Fibroblast of lung (primary cell): ENCODE results near the gene TMEM94. TPM values are rescaled to one million over a fixed set of nuclear protein-coding genes. Genes with fewer than 3 reads are reported as not detected.

Experiments
- DNase-seq, 2 donors: peaks; one replicate each; pipeline versions ENCODE4 v3.0.0 to v3.0.0-alpha.2; 2010; ENCODE audit warnings: low read depth in 2 of 2
- H2AFZ ChIP-seq: 2 replicates; pipeline ENCODE4 v1.5.1; 2012; ENCODE audit warnings: low read length, control low read depth, inconsistent platforms
- H3K27ac ChIP-seq: 2 replicates; pipeline ENCODE4 v1.5.1; 2011; ENCODE audit warnings: low read length, control low read depth; ENCODE audit not compliant: insufficient read depth
- H3K27me3 ChIP-seq: 2 replicates; pipeline ENCODE4 v1.5.1; 2011; ENCODE audit warnings: mild to moderate bottlenecking, low read length; ENCODE audit not compliant: control insufficient read depth, insufficient read depth
- H3K36me3 ChIP-seq: 2 replicates; pipeline ENCODE4 v1.5.1; 2011; ENCODE audit warnings: low read length; ENCODE audit not compliant: control insufficient read depth, insufficient read depth
- H3K4me1 ChIP-seq: 2 replicates; pipeline ENCODE4 v1.5.1; 2011; ENCODE audit warnings: low read length; ENCODE audit not compliant: control insufficient read depth, insufficient read depth; ENCODE audit errors: extremely low read depth
- H3K4me2 ChIP-seq: 2 replicates; pipeline ENCODE4 v1.5.1; 2011; ENCODE audit warnings: low read length, control low read depth; ENCODE audit not compliant: insufficient read depth; ENCODE audit errors: extremely low read depth
- H3K4me3 ChIP-seq, 4 experiments: fragments of 200-600 bp in 1 of 4; sonication (generic) in 1 of 4; replicated peaks in 1 of 4; 2 replicates each; pipeline ENCODE4 v1.5.1; 2011 to 2016; ENCODE audit warnings: low read length in 4 of 4, low read depth in 3 of 4, mild to moderate bottlenecking in 3 of 4, control low read depth in 2 of 4, inconsistent platforms in 1 of 4, mixed read lengths in 1 of 4; ENCODE audit not compliant: insufficient read depth in 1 of 4; ENCODE audit errors: control extremely low read depth in 1 of 4
- H3K79me2 ChIP-seq: 2 replicates; pipeline ENCODE4 v1.5.1; 2012; ENCODE audit warnings: mild to moderate bottlenecking, low read length, inconsistent platforms; ENCODE audit not compliant: control insufficient read depth, insufficient read depth
- H3K9ac ChIP-seq: 2 replicates; pipeline ENCODE4 v1.5.1; 2011; ENCODE audit warnings: mild to moderate bottlenecking, low read length, control low read depth; ENCODE audit not compliant: insufficient read depth
- H3K9me3 ChIP-seq: 2 replicates; pipeline ENCODE4 v1.5.1; 2012; ENCODE audit warnings: low read depth, low read length; ENCODE audit not compliant: control insufficient read depth, insufficient read depth
- H4K20me1 ChIP-seq: 2 replicates; pipeline ENCODE4 v1.5.1; 2011; ENCODE audit warnings: low read length; ENCODE audit not compliant: control insufficient read depth, insufficient read depth; ENCODE audit errors: extremely low read depth
- EZH2 ChIP-seq: IDR thresholded peaks from 2 replicates; pipeline ENCODE4 v1.5.1; 2012; ENCODE audit warnings: low read length, control low read depth, mild to moderate bottlenecking; ENCODE audit errors: missing control alignments
- polyA plus RNA-seq, 2 donors: library from polyadenylated mRNA; depleted of rRNA in 1 of 2; stranded (reverse) in 1 of 2; unstranded in 1 of 2; fragments of >200 nt; gene quantifications; 2 replicates each; pipeline ENCODE4 v1.2.1, GENCODE V29; 2011 to 2012; ENCODE audit warnings: missing spikeins in 1 of 2
- total RNA-seq: library from RNA; depleted of rRNA; stranded (reverse); fragments of >200 nt; gene quantifications from 2 replicates; pipeline ENCODE4 v1.2.1, GENCODE V29; 2014
- TF ChIP-seq, protein P1 (sequence below), 2 donors: IDR thresholded peaks in 1 of 2; conservative IDR thresholded peaks in 1 of 2; 1 replicate in 1 of 2; 2 replicates in 1 of 2; pipeline ENCODE4 v1.5.1; 2011 to 2012; ENCODE audit warnings: low read length in 2 of 2, control low read depth in 1 of 2, inconsistent platforms in 1 of 2, low read depth in 1 of 2, mild to moderate bottlenecking in 1 of 2

TMEM94 gene
- total and polyA plus RNA-seq, 2 donors (not counting 1 experiment from before 2014, with no cell fraction given): 18.3 to 35.0 TPM

DNA sequence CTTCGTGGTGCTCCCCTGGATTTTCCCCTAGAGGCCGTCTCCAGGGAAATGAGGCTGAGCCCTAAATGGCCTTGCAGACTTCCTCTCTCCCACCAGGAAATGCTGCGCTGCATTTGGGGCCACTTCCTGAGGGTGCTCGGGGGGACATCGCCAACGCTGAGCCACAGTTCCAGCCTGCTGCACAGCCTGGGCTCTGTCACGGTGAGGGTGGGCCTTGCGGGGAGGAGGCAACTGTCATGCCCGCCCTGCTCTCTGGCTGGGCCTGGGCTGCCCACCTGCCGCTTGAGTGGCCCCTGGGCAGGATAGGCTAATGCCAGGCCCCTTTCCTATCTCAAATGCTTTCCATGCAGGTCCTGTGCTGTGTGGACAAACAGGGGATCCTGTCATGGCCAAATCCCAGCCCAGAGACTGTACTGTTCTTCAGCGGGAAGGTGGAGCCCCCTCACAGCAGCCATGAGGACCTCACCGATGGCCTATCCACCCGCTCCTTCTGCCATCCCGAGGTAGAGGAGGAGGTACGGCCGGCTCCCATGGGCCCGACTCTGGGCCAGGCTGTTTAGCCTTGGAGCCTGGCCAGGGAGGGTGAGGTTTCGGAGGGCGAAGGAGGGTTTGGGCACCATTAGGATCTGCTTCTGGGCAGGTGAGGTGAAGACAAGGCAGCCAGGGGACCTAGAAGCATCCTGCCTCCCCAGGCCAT lies 34.7 kb downstream of the TMEM94 start:
- Histone ChIP-seq H3K4me1 (no peaks in the 10 kb centered on the region), H3K79me2 (no peaks in the 10 kb centered on the region), H3K27ac (no peak overlapping the region), H3K9ac (no peak overlapping the region), H3K36me3 (peaks cover 10% of the 10 kb centered on the region), H3K4me3 (no peak overlapping the region), H4K20me1 (no peaks in the 10 kb centered on the region), H3K4me2 (no peak overlapping the region), H3K27me3 (no peaks in the 10 kb centered on the region), H3K9me3 (no peaks in the 10 kb centered on the region), H2AFZ (no peak overlapping the region)
- DNase-seq: no peak
- TF ChIP-seq, protein P1, sequence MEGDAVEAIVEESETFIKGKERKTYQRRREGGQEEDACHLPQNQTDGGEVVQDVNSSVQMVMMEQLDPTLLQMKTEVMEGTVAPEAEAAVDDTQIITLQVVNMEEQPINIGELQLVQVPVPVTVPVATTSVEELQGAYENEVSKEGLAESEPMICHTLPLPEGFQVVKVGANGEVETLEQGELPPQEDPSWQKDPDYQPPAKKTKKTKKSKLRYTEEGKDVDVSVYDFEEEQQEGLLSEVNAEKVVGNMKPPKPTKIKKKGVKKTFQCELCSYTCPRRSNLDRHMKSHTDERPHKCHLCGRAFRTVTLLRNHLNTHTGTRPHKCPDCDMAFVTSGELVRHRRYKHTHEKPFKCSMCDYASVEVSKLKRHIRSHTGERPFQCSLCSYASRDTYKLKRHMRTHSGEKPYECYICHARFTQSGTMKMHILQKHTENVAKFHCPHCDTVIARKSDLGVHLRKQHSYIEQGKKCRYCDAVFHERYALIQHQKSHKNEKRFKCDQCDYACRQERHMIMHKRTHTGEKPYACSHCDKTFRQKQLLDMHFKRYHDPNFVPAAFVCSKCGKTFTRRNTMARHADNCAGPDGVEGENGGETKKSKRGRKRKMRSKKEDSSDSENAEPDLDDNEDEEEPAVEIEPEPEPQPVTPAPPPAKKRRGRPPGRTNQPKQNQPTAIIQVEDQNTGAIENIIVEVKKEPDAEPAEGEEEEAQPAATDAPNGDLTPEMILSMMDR (conservative IDR thresholded peaks at IDR 0.05 in 1 of 2, IDR thresholded peaks at IDR 0.05 in 1 of 2; ENCODE audit: low read depth in 1 of 2, low read length in 2 of 2): no peak
- TF ChIP-seq EZH2: no peak

DNA sequence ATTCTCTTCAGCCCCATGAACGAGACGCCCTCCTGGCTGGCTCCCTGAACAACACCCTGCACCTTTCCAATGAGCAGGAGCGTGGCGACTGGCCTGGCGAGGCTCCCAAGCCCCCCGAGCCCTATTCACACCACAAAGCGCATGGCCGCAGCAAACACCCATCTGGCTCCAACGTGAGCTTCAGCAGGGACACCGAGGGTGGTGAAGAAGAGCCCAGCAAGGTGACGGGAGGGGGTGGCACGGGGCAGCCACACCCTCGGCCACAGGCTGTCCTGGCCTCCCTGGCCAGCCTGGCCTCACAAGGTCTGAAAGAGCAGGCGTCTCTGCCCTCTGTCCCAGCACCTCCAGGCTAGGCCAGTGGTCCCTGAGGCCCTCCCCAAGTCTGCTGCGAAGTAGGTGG lies 35.2 kb downstream of the TMEM94 start:
- no peaks in the 10 kb centered on the region for H3K27me3 ChIP-seq
- no peak for DNase-seq
- H4K20me1 ChIP-seq: no peaks in the 10 kb centered on the region
- peaks cover 12% of the 10 kb centered on the region for H3K36me3 ChIP-seq
- H3K9me3 ChIP-seq: no peaks in the 10 kb centered on the region
- no peak overlapping the region for H3K27ac ChIP-seq
- H3K9ac ChIP-seq: no peak overlapping the region
- TF ChIP-seq EZH2: no peak
- TF ChIP-seq, protein P1 (conservative IDR thresholded peaks at IDR 0.05 in 1 of 2, IDR thresholded peaks at IDR 0.05 in 1 of 2; ENCODE audit: low read depth in 1 of 2, low read length in 2 of 2): no peak
- H2AFZ ChIP-seq: no peak overlapping the region
- no peak overlapping the region for H3K4me3 ChIP-seq
- H3K4me1 ChIP-seq: no peaks in the 10 kb centered on the region
- no peaks in the 10 kb centered on the region for H3K79me2 ChIP-seq
- no peak overlapping the region for H3K4me2 ChIP-seq

- Histone ChIP-seq H3K9ac (no peak overlapping the region), H2AFZ (no peak overlapping the region), H3K36me3 (peaks cover 13% of the 10 kb centered on the region), H4K20me1 (no peaks in the 10 kb centered on the region), H3K9me3 (no peaks in the 10 kb centered on the region), H3K79me2 (no peaks in the 10 kb centered on the region), H3K27me3 (no peaks in the 10 kb centered on the region), H3K4me2 (no peak overlapping the region), H3K27ac (no peak overlapping the region), H3K4me3 (no peak overlapping the region), H3K4me1 (no peaks in the 10 kb centered on the region)
- TF ChIP-seq EZH2: no peak
- TF ChIP-seq, protein P1 (conservative IDR thresholded peaks at IDR 0.05 in 1 of 2, IDR thresholded peaks at IDR 0.05 in 1 of 2; ENCODE audit: low read depth in 1 of 2, low read length in 2 of 2): no peak
- DNase-seq: no peak
Measured at GRCh38 chr17:75492555-75493168, 36.2 kb downstream of the TMEM94 start.
